ENCODE results near the gene RLN1. TPM values are rescaled to one million over a fixed set of nuclear protein-coding genes. Genes with fewer than 3 reads are reported as not detected.

RLN1 gene
- total and polyA plus RNA-seq, 2 donors (not counting 1 experiment from before 2014, with no cell fraction given): not detected

- no peak overlapping the region for H3K9ac ChIP-seq (ENCODE audit: insufficient read depth, low read length)
- TF ChIP-seq CTCF (conservative IDR thresholded peaks at IDR 0.05 in 1 of 2, IDR thresholded peaks at IDR 0.05 in 1 of 2; ENCODE audit: low read depth in 1 of 2, low read length in 2 of 2) (no peak), EZH2 (IDR thresholded peaks at IDR 0.05; ENCODE audit: low read length, missing control alignments) (no peak)
- no peaks in the 10 kb centered on the region for H3K79me2 ChIP-seq (ENCODE audit: control insufficient read depth, insufficient read depth, low read length)
- H3K36me3 ChIP-seq (ENCODE audit: control insufficient read depth, insufficient read depth, low read length): no peaks in the 10 kb centered on the region
- H3K27me3 ChIP-seq (ENCODE audit: control insufficient read depth, insufficient read depth, low read length): no peaks in the 10 kb centered on the region
- no peak for DNase-seq (ENCODE audit: low read depth in 2 of 2)
- H3K27ac ChIP-seq (ENCODE audit: insufficient read depth, low read length): no peak overlapping the region
- H3K4me1 ChIP-seq (ENCODE audit: control insufficient read depth, extremely low read depth, insufficient read depth, low read length): no peaks in the 10 kb centered on the region
- no peaks in the 10 kb centered on the region for H4K20me1 ChIP-seq (ENCODE audit: control insufficient read depth, extremely low read depth, insufficient read depth, low read length)
- H3K4me2 ChIP-seq (ENCODE audit: extremely low read depth, insufficient read depth, low read length): no peak overlapping the region
- no peak overlapping the region for H3K4me3 ChIP-seq (replicated peaks in 1 of 4; ENCODE audit: control extremely low read depth in 1 of 4, insufficient read depth in 1 of 4, low read depth in 3 of 4, low read length in 4 of 4)
- no peak overlapping the region for H2AFZ ChIP-seq (ENCODE audit: low read length)
- H3K9me3 ChIP-seq (ENCODE audit: control insufficient read depth, insufficient read depth, low read depth, low read length): no peaks in the 10 kb centered on the region
These were observed 15.6 kb upstream of the RLN1 start for GRCh38 chr9:5355226-5355625.

GRCh38 chr9:5354184-5354583, 14.5 kb upstream of the RLN1 start:
- Histone ChIP-seq H3K27ac (ENCODE audit: insufficient read depth, low read length) (no peak overlapping the region), H3K9ac (ENCODE audit: insufficient read depth, low read length) (no peak overlapping the region), H3K36me3 (ENCODE audit: control insufficient read depth, insufficient read depth, low read length) (no peaks in the 10 kb centered on the region), H3K9me3 (ENCODE audit: control insufficient read depth, insufficient read depth, low read depth, low read length) (no peaks in the 10 kb centered on the region), H3K4me2 (ENCODE audit: extremely low read depth, insufficient read depth, low read length) (no peak overlapping the region), H3K4me3 (replicated peaks in 1 of 4; ENCODE audit: control extremely low read depth in 1 of 4, insufficient read depth in 1 of 4, low read depth in 3 of 4, low read length in 4 of 4) (no peak overlapping the region), H3K4me1 (ENCODE audit: control insufficient read depth, extremely low read depth, insufficient read depth, low read length) (no peaks in the 10 kb centered on the region), H3K79me2 (ENCODE audit: control insufficient read depth, insufficient read depth, low read length) (no peaks in the 10 kb centered on the region), H3K27me3 (ENCODE audit: control insufficient read depth, insufficient read depth, low read length) (no peaks in the 10 kb centered on the region), H4K20me1 (ENCODE audit: control insufficient read depth, extremely low read depth, insufficient read depth, low read length) (no peaks in the 10 kb centered on the region), H2AFZ (ENCODE audit: low read length) (no peak overlapping the region)
- DNase-seq (ENCODE audit: low read depth in 2 of 2): no peak
- no peak for TF ChIP-seq CTCF (conservative IDR thresholded peaks at IDR 0.05 in 1 of 2, IDR thresholded peaks at IDR 0.05 in 1 of 2; ENCODE audit: low read depth in 1 of 2, low read length in 2 of 2)
- TF ChIP-seq EZH2 (IDR thresholded peaks at IDR 0.05; ENCODE audit: low read length, missing control alignments): no peak

GRCh38 chr9:5352637-5353248, 13.1 kb upstream of the RLN1 start:
- no peak overlapping the region for H3K27ac ChIP-seq (ENCODE audit: insufficient read depth, low read length)
- no peaks in the 10 kb centered on the region for H3K4me1 ChIP-seq (ENCODE audit: control insufficient read depth, extremely low read depth, insufficient read depth, low read length)
- H4K20me1 ChIP-seq (ENCODE audit: control insufficient read depth, extremely low read depth, insufficient read depth, low read length): no peaks in the 10 kb centered on the region
- DNase-seq (ENCODE audit: low read depth in 2 of 2): no peak
- H3K79me2 ChIP-seq (ENCODE audit: control insufficient read depth, insufficient read depth, low read length): no peaks in the 10 kb centered on the region
- H3K36me3 ChIP-seq (ENCODE audit: control insufficient read depth, insufficient read depth, low read length): no peaks in the 10 kb centered on the region
- TF ChIP-seq CTCF (conservative IDR thresholded peaks at IDR 0.05 in 1 of 2, IDR thresholded peaks at IDR 0.05 in 1 of 2; ENCODE audit: low read depth in 1 of 2, low read length in 2 of 2) (no peak), EZH2 (IDR thresholded peaks at IDR 0.05; ENCODE audit: low read length, missing control alignments) (no peak)
- no peak overlapping the region for H3K4me3 ChIP-seq (replicated peaks in 1 of 4; ENCODE audit: control extremely low read depth in 1 of 4, insufficient read depth in 1 of 4, low read depth in 3 of 4, low read length in 4 of 4)
- H2AFZ ChIP-seq (ENCODE audit: low read length): no peak overlapping the region
- H3K9me3 ChIP-seq (ENCODE audit: control insufficient read depth, insufficient read depth, low read depth, low read length): no peaks in the 10 kb centered on the region
- H3K27me3 ChIP-seq (ENCODE audit: control insufficient read depth, insufficient read depth, low read length): no peaks in the 10 kb centered on the region
- no peak overlapping the region for H3K9ac ChIP-seq (ENCODE audit: insufficient read depth, low read length)
- H3K4me2 ChIP-seq (ENCODE audit: extremely low read depth, insufficient read depth, low read length): no peak overlapping the region
